GM12874 (cell line): ENCODE results near the gene SGPL1.

Experiments used
- CTCF ChIP-seq: IDR thresholded peaks from 2 replicates; pipeline ENCODE4 v1.5.1; 2011; ENCODE audit warnings: low read depth, mild to moderate bottlenecking, control low read depth, low read length, moderate library complexity; ENCODE audit not compliant: insufficient read depth

SGPL1 gene

DNA sequence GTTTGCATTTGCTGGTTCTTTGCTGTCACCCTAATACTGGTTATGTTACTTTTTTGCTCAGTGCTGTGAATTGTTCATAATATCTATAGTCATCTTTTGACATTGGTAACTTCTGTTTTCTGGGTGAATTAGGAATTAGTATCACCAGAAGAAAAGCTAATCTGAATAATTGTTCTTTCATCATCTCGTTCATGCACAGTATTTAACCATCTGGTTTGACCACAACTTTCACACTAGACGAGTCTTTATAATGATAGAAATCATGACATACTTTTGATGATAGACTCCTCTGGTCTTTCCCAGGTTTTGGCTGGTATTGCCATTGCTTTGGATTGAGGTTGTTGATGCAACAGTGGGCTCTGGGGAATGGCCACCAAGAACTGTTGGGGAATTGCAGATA is 25.1 kb downstream of the SGPL1 start:
- TF ChIP-seq CTCF = no peak

- no peak for TF ChIP-seq CTCF
Measured at GRCh38 chr10:70843333-70843732, 27.6 kb downstream of the SGPL1 start.

DNA sequence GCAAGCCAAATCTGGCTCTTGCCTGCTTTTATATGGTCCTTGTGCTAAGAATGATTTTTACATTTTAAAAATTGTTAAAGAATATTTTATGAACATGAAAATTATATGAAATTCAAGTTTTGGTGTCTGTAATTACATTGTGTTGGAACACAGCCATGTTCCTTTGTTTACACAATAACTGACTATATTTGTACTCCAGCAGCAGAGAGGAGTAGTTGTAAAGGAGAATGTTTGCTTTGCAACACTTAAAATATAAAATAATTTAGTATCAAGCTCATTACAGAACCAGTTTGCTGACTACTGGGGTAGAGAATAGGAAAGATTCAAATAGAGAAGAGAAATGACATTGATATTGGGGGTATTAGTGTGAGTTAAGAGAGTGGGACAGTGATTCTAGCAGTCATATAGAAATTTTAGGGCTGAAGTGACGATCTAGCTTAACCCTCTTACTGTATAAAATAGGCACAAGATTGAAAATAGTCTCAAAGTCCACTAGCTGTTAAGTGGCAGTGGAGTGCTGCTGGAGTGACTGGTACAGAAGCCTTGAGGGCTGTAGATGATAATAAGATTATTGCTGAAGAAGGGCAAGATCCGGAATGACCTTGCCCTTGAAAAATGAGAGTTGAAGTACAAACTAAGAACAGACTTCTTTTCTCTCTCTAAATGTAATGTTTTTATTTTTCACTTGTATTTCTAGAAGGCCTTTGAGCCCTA is 28.2 kb downstream of the SGPL1 start:
- no peak for TF ChIP-seq CTCF

GRCh38 chr10:70845256-70845655 is 29.5 kb downstream of the SGPL1 start:
- TF ChIP-seq CTCF = no peak

DNA sequence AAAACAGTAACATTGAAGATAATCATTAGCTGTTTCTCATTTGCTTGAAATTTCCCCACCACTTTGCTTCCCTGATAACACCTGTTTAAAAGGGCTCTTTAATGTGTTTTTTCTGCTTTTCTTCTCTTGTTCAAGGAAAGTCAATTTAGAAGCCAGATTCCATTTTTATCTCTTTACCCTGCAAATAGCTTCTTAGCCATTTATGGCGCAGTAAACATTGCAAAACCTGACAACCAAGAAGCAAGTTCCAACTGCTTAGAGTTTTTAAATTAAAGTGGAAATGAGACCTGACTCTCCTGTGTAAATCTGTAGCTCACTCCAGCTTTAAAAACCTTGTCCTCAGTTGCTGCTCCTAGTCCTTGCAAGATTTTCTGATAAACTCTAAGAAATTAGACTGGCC is 30.1 kb downstream of the SGPL1 start:
- TF ChIP-seq CTCF = no peak

DNA sequence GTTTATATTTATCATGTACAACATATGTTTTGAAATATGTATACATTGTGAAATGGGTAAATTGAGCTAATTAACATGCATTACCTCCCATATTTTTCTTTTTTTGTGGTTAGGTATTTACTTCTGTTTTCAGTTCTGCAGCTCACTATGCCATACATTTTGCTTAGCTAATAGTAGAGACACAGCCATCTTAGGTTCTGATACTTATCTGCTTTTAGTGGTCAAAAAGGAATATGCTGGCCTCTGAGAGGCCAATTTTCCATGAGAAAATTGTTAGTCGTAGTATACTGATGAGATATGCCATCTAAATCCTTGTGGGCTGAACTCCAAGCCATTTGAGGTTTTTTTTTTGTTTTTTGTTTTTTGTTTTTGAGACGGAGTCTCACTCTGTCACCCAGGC is 31.0 kb downstream of the SGPL1 start:
- no peak for TF ChIP-seq CTCF

DNA sequence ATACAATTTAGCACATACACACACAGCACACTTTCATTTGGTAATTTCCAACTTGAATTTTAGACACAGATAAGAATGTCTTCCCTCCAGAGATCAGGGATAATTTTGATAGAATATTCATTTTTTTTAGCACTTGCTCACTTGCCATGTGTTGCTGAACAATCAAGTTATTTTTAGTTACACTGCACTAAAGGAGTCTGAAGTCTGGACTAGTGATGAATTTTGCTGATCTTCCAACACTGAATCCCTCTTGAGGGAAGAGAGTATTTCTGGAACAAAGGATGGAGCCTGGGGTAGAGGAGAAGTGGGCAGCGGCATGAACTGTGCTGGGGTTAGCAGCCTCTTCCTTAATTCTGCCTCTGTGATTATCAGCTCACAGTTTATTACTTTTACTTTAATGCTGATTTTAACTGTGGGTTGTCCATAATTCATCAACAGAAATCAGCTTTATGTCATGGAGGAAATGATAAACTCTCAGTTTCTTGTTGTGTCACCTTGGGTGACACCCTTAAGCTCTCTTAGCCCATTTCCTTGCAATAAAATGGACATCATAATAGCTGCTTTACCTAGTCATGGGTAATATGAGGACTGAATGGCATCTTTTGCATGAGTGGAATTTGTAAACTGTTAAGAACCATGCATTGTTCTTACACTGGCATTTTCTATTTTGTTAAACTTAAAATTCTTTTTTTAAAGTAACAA is 32.1 kb downstream of the SGPL1 start:
- TF ChIP-seq CTCF = no peak
